ENCODE results near the gene DIPK1C.

DIPK1C gene

DNA sequence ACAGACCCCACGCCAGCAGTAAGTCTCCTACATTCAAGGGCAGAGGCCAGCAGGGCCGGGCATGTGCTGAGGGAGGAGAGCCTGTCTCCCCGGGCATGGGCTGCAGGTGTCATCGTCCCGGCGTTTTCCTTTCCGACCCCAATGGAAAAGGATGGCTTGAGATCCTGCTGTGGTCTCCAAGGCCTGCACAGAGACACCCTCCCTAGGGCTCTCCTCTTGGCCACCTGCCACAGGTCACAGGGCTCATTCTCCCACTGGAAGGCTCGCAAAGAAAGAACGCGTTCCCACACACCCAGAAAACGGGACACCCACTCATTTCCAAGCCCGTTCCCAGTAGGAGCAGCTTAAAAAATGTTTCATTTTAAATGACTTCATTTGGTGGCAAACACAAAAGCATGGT lies 41.0 kb downstream of the DIPK1C start:
- DNase-seq, result no peak

DNA sequence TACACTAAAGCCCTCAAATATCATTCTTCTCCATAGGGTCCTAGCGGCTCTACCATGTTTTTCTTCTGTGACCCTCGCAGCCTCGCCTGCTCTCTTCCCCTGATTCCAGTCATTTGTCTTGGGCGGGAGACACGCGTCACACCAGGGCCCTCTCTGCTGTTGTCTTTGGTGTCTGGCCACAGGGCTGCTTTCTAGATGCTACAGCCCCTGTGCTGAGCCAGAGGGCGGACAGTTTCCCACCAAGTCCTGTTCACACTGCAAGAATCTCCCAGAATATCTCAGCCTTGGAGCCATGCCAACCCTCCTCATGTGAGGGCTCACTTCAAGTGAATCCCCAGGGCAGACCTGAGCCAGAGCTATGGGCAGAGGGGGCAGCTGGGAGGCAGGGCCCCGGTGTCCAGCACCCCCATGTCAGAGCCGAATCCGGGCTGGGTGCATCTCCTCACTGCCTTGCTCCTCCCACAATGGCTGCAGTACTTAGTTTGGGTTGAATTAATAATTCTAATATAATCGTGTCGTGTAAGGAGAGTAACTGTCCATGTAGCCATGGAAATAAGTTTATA lies 42.1 kb downstream of the DIPK1C start:
- DNase-seq, result no peak

DNA sequence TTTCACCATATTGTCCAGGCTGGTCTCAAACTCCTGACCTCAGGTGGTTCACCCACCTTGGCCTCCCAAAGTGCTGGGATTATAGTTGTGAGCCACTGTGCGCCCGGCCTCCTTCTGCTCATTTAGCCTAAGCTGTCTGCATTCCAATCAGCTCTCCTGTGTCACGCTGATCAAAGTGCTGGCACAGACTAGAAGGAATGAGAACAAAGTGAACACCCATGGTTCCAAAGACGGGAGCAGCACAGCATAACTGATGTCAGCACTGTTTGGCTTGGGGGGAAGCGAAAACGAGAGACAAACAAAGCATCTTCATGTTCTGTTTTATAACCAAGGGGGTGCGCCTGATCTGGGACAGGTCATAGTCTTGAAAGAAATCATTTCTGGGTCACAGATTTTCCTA lies 43.3 kb downstream of the DIPK1C start:
- DNase-seq, result no peak

DNA sequence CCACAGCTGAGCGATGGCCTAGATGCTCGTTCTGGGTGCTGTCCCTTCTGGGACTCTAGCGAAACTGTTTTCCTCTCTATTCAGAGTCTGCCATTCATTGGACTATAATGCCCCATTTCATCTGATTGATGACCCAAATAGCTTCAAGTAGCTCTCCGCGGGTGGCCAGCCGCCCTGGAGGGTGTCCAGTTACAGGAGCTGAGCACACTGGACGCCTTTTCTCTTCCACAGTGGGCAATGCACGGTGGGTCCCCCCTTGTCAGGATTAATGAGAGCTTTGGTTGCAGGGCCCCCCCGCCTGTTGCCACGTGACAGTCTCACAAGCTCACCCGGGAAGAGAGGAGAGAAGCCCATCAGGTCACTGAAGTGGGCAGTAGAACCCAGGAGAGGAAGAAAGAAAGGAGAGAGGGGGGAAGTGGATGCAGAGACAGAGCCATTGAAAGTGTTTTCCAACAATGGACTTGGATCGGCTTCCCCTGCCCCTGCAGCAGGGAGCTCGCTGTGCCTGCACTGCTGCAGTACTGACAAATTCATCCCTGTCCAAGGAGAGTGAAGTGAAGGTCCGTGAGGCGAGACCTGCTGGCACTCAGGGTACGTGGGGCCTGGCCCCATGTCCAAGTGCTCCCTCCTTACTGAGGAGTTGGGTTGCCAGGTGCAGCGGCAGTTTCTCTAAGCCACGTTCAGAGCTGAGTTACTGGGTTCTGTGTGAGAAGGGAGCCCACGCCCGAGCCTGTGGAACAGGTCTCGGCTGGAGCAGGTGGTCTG lies 44.8 kb downstream of the DIPK1C start:
- no peak for DNase-seq

DNA sequence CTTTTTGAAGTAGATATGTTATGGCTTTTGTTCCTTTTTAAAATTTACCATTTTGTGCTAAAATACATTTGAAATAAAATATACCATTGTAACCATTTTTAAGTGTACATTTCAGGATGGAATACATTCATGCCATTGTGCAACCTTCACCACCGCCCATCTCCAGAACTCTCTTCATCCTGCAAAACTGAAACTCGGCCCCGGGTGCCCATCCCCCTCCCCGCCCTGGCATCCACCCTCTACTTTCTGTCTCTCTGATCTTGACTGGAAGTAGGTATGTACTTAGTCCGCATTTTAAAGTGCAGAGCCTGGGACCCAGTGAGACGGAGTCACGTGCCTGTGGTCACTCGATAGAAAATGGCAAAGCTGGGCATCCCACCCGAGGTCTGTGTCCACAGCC lies 45.6 kb downstream of the DIPK1C start:
- DNase-seq, result no peak

DNA sequence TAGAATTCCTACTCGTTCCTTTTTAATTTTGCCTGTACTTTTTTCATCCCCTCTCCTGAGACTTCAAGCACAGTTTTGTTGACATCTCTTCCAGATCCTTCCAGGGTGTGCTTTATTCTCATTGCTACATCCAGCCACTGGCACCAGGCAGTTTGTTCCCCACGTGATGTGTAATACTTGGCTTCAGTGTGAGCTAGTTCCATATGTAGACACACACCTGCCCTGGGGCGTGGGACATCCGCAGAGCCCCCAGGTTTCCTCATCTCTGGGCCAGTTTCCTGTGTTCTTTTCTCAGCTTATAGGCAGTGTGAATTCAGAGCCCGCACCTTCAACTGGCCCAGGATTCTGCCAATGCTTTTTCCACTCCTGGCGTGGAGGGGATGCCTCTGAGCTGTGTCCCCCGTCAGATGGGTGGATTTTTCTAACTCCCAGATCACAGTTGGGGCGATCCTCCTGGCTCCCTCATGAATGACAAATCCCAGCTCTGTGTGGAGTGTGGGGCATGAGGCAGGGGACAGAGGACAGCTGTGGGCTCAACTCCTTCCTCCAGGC lies 46.6 kb downstream of the DIPK1C start:
- no peak for DNase-seq

DNA sequence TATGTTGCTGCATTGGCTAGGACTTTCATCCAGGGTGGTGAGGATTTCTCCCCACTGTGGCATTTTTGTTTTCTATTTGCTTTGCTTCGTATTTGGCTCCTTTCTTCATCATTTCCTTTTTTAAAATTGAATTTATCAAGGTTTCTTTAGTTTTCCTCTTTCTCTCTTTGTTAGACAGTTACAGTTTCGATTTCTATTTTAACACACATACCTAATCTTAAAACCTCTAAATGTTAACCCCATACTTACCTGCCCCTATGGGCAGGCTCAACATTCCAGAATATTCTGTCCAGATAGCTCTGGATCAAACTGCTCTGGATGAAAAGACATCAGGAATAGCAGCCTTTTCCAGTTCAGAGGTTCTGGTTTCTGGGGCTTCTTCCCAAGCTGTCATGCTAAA lies 49.2 kb downstream of the DIPK1C start:
- no peak for DNase-seq

DNA sequence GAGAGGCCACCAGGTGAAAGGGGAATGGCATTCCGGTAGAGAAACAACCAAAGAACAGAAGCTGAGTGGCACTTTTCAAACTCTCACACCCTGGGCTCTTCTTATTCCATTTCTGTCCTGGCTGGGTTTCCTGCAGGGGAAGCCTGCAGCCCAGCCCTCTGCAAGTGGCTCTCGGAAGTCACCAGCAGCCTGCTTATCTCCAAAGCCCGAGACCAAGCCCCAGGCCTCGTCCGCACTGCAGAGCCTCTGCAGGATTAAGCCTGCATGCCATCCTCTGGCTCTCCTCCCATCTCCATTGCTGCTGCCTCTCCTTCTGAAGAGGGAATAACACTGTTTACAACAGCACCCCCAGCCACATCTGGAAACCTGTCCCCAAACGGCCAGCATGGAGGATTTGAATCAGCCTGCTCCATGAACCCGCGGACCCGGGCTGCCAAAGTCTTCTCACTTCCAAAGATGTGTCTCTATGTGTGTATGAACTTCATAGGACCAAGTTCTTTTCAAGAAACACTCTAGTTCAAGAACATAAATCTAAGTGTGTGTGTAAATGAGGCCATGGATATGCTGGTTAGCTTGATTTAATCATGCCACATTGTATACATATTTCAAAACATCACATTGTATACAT lies 54.2 kb downstream of the DIPK1C start:
- no peak for DNase-seq

DNA sequence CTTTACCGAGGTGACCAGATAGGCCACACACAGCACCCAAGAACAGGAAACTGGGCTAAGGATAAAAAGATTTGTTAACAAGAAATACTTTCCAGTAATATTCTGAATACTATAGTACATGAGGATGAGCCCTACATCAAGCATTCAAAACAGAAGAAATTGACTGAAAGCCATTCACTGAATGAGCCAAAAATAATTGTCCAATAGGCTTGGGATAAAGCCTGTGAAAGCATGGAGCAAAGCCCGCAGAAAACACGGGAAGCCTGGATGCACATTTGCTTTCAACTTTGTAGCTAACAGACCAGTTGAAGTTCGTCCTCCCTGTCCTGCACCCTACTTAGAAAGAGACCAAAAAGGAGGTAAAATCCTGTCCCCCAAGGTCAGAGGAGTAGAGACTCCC lies 56.3 kb downstream of the DIPK1C start:
- no peak for DNase-seq

DNA sequence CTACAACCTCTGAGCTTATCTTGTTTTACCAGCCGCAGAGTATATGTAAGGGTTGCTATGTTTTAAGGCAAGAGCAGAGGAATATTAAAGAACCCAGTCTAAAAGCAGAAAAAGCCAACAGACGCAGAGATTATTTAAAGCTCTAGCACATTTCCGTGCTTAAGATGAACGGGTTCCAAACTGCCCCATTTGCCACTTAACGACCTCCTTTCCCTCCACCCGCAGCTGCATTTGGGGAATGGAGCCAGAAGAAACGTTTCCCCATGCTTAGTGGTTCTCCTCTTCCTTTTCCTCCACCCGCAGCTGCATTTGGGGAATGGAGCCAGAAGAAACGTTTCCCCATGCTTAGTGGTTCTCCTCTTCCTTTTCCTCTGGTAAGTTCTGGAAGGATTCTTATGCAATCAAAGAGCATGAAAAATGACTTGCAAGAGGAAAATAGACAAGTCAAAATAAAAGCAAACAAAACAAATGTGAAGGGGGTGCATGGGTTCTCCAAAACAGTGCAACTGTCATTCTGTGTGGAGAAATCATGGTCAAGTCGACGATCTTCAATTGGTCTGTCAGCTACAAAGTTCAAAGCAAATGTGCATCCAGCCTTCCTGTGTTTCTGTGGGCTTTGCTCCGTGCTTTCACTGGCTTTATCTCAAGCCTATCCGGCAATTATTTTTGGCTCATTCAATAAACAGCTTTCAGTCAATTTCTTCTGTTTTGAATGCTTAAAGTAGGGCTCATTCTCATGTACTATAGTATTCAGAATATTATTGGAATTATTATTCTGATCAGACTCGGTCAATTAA lies 57.8 kb downstream of the DIPK1C start:
- DNase-seq, result no peak

DNA sequence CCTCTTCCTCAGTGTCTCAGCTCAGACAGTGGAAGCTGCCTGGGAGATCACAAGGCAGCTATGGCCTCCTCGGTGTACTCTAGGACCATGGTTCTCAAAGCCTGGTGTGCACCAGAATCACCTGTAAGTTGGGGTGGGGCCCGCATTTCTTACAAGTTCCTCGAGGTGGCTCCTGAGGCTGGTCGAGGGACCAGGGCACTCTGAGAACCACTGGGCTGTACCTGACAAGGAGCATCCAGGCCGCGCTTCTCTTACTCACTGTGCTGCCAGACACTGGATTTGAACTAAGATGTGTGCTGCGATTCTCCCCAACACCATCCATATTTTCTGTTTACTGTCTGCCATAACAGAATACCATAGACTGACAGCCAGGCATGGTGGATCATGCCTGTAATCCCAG lies 59.5 kb downstream of the DIPK1C start:
- no peak for DNase-seq

DNA sequence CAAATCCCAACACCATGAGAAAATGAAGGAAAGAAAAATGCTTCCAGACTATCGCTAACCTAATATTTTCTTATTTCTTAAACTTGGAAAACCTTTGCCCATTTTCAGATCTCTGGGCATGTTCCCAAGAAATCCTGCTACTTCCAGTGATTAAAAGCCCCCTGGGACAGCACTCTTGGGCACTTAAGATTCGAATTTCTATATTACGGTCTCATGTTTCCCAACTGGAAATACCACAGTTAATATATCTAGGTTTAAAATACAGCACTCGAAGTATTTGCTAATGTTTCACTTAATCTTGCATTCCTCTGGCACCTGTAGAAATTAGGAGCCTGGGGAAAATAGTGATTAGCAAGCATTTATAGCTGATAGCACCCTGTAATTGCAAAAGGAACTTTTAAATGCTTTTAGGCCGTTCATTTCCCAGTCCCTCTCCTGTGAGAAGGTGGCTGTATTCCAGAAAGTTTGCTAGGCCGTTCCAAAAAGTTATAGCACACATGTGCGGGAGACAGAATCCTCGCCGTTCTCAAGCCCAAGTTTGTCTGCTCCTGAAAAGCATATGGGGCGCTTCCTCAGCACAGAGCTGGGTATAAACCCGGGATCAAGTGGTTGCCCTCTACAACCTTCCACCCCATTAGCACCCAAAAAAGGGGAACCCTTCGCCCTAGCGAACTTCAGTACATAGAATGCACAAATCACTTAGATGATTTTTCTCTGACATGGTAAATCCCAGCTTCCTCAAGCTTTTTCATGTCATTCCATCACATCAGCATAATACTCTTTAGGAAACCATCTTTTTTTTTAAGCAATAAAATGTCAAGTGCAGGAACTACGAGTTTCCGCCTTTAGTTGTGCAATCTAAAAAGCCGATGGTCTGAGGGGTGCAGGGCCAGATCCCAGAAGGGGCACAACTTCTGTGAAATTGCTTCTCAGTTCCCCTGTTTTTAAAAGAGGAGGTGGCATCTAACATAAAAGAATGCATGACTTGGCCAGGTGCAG lies 60.6 kb downstream of the DIPK1C start:
- no peak for DNase-seq

DNA sequence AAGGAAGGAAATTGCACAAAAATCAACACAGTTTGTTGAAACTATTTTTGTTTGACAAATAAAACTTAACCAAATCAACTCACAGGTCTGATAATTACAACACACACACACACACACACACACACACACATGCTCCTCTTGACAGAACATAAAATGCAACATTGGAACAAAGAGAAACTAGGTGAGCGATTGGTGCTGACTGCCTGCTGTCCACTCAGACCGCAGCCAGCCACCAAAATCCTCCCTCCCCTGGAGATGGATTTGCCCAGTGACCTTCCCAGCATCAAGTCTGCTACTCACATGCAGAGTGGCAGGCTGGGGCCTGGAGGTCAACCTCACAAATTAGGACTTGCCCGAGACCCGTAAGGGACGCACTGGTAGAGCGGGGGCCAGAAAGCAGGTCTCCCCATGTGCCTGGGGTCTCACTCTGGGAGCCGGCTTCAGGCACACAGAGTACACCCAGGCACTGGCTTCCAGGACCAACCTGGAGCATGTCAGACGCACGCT lies 61.4 kb downstream of the DIPK1C start:
- no peak for DNase-seq

DNA sequence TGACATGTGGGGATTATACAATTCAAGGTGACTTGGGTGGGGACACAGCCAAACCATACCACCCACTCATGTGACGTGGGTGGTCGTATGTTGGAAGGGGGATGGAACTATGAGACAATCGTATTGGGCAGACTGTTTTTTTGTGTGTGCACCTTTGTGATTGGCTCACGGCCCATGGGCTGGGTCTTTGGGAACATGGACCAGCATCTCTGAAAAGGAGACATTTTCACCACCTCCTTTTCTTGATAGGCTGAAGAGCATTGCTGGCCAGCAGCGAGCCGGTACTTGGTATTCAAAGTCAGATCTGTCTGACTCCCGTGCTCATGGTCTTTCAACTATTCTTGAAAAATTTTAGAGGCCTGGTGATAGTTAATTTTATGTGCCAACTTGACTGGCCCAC lies 62.1 kb downstream of the DIPK1C start:
- no peak for DNase-seq

DNA sequence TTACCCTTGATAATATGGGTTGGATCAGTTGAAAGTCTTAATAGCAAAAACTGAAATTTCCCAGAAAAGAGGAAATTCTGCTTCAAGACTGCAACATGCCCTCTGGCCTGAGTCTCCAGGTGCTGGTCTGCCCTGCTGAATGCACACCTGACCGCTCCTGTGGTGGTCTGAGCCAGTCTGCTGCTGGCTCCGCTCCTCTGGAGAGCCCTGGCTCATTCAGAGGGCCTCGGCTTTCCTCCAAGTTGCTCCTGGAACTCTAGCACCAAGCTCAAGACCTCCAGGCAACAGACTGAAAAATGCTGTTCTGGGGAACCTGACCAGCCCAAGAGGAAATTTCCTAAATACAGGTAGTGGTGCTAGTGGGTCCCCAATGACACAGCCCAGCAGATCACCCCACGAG lies 64.8 kb downstream of the DIPK1C start:
- no peak for DNase-seq

DNA sequence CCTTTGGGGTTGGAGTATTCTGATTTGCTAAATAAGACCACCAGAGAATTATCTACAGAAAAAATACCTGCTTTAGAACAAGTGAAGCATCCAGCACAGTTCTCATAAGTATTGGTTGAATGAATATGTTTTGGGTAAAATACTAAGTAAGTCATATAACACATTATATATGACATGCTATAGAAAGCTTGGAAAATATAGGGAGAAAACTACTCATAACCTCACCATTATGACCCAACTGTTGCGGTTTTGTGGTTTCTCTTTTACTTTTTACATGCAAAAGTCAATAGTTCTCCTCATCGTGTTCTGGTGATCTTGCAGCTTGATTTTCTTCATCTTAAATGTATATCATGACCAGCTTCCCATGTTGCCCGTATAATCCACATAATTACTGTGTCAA lies 66.2 kb downstream of the DIPK1C start:
- DNase-seq, result no peak

DNA sequence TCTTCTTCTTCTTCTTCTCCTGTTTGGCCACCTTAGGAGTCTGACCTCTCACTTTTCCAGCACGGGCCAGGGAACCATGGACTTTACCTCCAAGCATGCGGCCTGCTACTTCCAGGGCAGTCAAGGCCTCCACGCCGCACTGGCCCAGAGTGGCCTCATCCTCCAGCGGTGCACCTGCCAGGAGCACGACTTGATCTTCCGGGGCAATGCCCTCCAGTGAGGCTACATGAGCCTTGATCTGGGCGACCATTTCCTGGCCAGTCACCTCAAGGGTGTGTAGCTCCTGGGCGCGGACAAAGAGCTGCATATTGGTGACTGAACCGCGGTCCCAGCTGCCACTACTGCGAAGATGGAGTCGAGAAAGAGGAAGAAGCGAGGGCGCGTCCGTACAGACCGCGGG lies 67.1 kb downstream of the DIPK1C start:
- DNase-seq, result no peak

DNA sequence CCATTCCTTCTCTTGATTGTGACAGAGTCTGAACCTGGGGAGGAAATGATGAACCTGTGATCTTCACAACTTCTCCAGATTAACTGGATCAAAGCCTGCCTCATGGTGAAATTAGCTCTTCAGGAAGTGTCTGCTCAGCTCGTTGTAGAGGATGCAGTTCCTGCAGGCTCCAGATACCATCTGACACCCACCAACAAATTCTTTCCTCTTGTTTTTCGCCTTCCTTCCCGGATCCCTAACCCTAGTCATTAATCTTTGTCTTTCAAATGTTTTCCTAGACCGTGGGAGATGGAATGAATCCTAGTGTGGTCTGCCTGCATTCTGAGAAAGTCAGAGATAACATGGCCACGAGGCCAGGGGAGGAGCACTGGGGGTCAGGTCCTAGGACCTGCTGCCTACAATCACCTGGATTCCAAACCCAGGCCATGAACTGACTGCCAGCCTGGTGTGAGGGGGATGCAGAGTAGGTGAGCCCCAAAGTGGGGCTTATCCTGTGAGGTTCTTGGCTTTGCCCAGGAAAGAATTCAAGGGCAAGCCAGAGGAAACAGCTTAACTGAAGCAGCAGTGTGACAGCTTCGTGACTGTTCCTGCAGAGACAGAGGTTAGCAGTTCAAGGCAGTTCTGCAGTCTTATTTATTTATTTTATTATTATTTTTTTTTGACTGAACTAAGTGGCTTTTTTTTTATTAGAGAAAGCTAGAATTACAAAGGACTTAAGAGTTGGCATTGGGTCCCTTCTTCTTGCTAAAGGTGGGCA lies 67.8 kb downstream of the DIPK1C start:
- DNase-seq, result no peak

DNA sequence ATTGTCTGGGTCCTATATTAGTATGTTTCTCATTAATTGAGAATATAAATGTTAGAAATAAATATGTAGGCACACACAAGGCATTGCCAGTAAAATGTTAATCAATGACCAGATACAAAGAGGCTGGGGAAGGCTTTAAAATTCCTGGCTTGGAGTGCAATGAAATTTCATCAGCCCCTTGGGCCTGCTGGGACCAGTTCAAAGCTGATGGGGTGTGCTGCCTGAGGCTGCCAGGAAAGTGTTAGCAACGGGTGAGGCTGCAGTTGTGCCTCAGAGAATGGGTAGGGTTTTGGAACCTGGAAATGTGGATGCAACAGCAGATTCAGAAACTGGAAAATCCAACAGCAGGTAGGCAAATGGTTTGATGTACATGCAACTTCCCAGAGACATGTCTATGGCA lies 68.9 kb downstream of the DIPK1C start:
- DNase-seq, result no peak

DNA sequence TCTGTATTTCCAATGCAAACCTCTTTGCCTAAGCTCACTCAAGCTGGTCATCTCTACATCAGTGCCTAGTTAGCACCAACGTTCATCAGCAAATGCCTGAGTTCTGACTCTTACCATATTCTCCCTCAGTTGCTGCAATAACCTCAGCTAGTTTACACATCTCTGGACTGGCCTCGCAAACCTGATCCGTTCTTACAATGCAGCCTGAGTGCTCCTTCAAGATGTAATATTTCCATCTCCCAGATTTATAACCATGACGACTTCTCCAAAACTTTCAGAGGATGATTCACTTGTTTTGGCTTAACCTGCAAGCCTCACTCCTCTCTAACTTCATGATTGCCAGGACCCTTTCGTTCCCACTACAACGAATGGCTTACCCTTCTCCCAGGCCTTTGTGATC lies 69.7 kb downstream of the DIPK1C start:
- no peak for DNase-seq

Data from CD4-positive, alpha-beta T cell treated with Interleukin-10 for 1 hour (primary cell).